Islet of Langerhans (tissue), 1 donor: ENCODE results near the gene TMEM143.
"Not testable (repeated sequence)": the region's sequence is repeated elsewhere in the genome, so short reads cannot be mapped to it uniquely, and the experiment has no call there.

ENCODE experiments used
- FAIRE-seq: peaks from one replicate; lab custom pipeline; 2011; peaks lifted over from hg19 to GRCh38; lab: Jason Lieb, UNC

TMEM143 gene

DNA sequence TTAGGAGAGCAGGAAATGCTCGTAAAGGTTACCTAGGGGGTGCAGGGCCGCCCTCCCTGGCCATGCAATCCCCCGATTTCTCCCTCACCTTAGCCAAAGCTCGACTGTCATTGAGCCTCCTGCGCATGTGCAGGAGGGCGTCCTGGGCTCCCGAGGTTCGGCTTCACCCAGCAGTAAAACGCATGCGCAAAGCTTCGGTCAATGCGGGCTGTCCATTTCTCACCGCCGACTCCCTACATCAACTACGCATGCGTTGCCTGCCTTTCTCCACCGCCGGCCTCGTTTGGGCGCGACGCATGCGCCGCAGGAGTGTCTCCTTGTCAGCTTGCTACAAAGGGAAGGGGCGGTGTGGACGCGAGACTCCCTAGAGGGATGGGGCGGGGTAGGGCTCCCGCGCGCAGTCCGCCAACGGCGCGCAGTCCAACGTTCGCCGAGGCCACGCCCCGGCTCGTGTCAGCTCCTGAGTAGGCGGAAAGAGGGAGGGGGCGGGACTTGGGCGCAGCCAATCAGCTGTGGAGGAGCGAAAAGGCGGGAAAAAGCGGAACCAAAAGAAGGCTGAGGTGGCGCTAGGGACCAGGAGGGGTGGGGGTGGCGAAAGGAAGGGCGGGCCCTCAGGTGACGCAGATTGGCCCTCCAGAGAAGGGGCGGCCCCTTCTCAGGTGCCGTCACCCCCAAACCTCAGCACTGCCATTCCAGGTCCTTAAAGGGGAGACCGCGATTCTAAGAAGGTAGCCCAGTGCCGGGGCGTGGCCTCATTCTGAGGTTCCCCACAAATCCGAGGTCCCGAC, at the start of gene TMEM143, which contains the start of gene SYNGR4:
TMEM143 (minus strand) TSS at position 131 of the 788 bp plus-strand sequence; CDS start at position 111, 20 bp downstream.
SYNGR4 (plus strand) TSS at position 558 of the 788 bp plus-strand sequence. CDS start 1,476 bp downstream, outside the sequence.
- FAIRE-seq: peak; percentile 9

DNA sequence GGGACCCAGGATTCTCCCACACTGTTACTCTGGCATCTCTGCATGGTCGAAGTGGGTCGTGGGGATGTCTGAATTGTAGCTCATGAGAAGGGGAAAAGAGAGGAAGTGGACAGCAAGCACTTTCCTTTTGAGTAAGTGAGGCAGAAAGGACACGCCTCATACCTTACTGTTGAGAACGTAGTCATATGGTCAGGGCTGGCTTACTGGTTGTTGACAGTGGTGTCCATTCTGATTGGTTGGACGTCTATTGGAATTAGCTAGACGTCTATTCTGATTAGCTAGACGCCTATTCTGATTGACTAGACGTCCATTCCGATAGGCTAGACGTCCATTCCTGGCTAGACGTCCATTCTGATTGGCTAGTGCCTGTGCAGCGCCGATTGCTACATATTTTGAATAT, 42.1 kb upstream of the TMEM143 start:
- no peak for FAIRE-seq

DNA sequence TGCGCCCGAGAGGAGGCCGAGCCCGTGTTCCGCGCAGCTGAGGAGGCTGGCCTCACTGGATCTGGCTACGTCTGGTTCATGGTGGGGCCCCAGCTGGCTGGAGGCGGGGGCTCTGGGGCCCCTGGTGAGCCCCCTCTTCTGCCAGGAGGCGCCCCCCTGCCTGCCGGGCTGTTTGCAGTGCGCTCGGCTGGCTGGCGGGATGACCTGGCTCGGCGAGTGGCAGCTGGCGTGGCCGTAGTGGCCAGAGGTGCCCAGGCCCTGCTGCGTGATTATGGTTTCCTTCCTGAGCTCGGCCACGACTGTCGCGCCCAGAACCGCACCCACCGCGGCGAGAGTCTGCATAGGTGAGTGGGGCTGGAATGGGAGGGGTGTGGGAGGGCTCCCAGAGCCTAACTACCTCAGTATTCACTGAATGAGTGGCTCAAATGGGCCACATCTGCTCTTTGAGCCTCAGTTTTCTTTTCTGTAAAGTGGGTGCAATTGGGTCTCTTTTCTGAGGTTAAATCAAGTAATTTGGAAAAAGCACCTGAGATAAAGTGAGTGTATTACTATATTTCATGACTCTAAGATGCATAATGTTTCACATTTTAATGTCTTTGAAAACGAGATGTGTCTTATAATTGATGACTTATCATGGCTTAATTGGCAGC, 41.4 kb upstream of the TMEM143 start:
- no peak for FAIRE-seq

DNA sequence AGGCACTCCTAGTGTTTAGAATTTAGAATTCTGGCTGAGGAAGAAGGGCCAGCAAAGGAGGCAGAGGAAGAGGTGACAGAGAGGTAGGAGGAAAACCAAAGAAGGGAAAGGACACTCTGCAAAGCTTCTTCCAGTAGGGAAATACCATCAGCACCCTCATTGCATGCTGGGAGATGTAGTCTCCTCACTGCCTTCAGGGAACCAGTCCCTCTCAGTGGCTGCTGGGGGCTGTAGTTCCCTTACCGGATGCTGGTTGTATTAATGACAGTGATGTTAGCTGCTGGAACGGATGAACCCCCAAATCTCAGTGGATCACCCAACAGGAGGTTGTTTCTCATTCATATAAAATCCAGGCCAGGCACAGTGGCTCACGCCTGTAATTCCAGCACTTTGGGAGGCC, 39.9 kb upstream of the TMEM143 start:
- no peak for FAIRE-seq

DNA sequence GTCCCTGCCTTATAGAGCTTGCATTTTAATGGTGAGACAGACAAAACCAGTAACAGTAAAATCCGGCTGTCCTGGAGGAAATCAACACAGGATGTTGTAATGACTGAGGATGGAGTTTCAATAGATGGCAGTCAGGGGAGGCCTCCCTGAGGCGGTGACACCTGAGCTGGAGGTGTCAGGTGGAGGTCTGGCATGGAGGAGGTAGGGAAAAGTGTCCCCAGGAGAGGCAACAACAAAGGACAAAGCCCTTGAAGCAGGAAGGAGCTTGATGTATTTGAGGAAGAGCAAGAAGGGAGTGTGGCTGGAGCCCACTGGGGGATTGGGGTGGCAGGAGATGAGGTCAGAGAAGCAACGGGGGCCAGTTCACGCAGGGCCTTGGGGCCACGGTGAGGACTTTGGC, 37.5 kb upstream of the TMEM143 start:
- FAIRE-seq: no peak

DNA sequence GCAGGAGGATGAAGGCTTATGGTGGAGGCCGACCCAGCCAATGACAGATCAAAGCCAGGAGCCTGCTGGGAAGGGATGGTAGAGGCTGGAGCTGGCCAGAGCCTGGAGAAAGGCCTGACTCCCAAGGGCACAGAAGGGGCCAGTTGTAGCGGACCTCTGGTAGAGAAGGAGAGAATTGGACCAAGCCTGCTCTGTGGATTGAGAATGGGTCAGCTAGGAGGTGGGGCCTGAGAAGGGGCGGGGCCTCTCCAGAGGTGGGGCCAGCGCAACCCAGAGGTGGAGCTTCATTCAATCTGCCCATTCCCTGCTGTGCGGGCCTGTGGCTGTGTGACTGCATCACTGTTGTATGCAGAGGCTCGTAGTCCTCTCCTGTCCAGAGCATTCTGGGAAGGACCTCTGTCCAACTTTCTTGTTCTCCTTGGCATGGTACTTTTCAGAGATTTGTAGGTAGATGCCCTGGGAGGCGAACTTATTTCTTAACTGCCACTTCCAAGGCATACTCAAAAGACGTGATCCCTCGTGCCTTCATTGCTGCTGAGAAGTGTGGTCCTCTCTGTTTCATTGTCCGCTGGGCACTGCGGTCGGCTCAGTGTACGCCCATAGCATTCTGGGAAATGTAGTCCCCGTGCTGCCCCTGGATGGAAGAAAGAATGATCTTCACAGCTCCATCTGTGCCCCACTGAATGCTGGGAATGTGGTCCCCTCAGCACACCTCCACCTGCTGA, 36.4 kb upstream of the TMEM143 start:
- FAIRE-seq: no peak

DNA sequence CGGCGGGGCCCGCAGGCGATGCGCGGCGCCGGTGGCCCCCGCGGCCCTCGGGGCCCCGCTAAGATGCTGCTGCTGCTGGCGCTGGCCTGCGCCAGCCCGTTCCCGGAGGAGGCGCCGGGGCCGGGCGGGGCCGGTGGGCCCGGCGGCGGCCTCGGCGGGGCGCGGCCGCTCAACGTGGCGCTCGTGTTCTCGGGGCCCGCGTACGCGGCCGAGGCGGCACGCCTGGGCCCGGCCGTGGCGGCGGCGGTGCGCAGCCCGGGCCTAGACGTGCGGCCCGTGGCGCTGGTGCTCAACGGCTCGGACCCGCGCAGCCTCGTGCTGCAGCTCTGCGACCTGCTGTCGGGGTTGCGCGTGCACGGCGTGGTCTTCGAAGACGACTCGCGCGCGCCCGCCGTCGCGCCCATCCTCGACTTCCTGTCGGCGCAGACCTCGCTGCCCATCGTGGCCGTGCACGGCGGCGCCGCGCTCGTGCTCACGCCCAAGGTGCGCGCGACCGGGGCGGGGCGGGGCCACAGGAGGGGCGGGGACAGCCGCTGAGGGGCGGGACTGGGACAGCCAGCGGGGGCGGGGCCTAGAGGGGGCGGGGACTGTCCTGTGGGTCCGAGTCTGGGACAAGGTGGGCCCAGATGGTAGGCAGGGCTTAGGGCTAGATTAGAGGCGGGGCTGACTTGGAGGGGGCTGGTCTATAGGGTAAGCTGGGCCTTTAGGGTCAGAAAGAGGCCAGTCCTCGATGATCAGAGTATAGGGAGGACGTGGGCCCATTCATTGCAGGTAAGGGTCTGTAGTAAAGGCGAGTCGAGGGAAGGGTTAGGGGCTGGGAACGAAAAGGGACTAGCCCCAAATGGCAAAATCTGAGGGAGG, 34.9 kb upstream of the TMEM143 start:
- no peak for FAIRE-seq

DNA sequence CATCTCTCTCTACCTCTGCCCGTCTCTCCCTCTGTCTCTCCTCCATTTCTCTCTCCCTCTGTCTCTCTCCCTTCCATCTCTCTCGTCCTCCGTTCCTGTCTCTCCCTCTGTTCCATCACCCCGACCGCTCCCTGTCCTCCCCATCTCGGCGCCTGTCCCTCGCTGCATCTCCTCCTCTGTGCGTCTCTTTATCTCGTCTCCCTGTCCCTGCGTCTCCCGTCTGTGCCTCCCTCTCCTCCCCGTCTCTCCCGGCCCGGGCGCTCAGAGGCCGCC, 34.3 kb upstream of the TMEM143 start:
- no peak for FAIRE-seq

DNA sequence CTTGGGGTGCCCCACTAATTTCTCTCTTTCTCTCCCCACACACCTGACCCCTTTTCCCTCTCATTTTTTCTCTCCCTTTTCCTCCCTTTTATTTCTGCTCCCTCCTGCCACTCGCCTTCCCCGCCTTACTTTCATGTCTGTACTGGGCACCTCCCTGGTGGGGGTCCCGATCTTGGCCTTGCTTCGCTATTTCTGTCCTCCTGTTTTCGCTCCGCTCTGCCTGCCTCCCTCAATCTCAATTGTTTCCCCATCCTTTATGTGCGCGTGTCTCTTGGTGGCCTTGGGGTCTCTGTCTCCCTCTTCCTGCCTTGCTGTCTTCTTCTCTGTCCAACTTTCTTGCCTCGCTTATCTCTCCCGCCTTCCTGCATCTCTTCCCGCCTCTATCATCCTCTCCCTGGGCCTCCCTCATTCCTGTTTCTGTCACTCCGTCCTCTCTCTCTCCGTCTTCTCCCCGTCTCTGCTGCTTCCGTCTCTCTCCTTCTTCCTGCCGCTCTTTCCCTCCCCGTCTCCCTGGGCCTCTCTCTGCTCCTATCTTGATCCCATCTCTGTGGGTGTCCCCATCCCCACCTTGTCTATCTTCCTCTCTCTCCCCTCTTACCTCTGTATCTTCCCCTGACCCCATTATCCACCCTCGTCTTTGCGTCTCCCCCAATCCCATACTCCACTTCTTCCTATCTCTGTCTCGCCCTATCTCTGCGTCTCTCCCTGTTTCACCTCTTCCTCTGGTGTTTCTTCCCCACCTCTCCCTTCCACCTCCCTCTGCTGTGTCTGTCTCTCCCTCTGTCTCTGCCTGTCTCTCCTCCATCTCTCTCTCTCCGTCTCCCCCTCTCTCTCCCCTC, 33.7 kb upstream of the TMEM143 start:
- no peak for FAIRE-seq

DNA sequence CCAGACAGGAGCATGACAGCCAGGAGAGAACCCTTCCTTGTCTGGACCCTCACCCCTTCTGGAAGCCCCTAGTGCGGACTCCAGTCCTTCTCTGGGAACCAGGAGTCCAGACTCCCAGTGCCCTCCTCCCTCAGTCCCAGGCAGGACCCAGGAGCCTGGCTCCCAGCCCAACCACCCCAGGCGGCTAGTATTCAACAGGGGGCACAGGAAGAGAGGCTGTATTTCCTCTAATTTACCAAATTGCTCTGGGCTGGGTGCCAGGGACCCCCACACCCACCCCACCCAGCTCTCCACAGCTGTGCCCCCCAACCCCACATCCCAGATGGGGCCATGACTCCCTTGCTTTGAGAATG, 33.1 kb upstream of the TMEM143 start:
- no peak for FAIRE-seq

DNA sequence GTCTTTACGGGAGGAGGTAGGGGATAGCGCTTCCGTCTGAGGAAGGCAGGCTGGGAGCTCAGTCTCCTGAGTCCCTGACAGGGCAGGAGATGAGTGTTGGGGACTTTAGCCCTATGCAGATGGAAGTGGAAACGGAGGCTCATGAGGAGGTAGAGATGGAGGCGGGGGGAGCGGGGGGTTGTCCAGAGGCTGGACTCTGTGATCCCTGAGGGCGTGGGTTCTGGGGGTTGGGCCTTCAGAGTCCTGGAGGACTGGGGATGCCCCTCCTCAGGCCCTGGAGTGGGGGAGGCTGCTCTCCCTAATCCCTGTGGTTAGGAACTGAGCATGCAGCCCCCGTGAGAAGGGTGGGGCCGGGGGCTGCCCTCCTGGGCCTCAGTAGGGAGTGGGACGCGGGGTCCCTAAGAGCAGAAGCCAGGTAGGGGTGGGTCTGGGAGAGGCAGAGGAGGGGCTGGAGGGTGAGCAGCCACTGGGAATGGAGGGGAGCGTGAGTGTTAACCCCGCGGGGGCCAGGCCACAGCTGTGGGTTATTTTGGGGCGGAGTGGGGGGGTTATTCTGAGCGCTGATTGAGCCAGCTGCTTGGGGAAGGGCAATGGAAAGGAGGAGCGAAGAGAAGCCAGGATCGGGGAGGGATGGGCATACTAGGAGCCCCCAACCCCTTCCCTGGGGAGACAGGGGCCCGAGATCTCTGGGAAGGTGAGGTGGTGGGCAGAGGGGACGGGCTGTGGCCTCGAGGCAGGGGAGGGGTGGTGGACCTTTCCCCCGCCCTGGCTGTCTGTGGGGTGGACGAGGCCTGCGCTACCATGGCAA, 32.5 kb upstream of the TMEM143 start:
- no peak for FAIRE-seq

DNA sequence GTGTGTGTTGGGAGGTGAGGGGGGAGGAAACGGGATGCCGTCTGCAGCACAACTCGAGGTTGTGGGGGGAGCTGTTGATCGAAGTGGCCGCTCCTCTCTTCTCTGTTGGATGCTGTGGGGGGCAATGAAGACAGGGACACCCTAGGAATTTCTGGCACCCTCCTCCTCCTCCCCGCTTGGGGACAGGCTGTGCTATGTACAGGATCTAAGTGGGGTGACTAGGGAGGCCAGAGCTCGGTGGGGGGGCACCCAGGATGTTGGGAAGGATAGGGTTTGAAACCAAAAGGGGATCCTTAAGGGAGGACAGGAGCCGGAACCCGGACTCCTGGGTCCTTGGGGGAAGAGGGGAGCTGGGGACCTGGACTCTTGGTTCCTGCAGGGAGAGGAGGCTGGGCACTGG, 31.8 kb upstream of the TMEM143 start:
- no peak for FAIRE-seq

DNA sequence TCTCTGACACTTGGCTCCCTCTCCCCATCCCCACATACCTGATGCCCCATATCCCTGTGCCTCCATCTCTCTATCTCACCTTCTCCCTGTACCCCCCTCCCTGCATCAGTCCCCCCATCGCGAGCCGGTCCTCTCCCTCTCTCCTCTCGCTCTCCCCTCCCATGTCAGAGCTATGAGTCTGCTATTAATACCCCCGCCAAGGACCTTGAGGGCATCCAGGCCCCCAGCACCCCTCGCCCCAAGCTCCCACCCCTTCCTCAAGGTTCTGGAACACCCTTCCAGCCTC, 31.4 kb upstream of the TMEM143 start:
- no peak for FAIRE-seq

DNA sequence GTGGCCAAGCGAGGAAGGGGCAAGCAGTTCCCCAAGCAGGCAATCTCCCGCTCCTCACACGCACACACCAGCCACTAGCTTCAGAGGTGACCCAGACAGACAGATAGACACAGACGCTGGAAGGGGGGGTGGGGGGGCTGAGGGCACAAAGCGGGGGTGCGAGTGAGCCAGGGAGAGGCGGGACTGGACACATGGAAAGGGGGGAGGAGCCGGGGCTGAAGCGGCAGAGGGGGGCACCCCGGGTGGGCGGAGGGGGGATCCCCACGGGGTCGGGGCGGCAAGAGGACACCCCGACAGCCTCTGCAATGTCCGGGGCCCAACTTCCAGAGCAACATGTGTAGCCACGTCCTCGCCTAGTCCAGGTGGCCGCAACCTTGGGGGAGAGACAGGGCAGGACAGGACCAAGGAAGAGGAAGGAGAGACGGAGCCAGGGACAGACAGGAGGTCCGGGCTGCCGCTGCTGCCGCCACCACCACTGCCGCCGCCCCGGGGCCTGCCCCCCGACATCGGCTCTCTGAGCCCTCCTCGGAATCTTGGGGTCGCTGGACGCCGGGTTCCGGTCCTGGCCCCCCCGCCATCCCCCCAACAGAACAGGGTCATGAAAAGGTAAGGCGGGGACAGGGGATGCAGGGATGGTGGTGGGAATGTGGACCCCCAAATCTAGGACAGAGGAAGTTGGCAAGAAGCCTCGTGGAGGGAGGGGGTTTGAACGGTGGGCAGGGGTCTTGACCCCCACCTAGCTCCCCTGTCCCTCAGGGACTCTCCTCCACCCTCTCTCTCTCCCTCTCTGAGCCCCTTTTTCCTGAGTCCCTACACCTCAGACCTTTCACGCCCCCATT, 30.8 kb upstream of the TMEM143 start:
- FAIRE-seq: no peak

DNA sequence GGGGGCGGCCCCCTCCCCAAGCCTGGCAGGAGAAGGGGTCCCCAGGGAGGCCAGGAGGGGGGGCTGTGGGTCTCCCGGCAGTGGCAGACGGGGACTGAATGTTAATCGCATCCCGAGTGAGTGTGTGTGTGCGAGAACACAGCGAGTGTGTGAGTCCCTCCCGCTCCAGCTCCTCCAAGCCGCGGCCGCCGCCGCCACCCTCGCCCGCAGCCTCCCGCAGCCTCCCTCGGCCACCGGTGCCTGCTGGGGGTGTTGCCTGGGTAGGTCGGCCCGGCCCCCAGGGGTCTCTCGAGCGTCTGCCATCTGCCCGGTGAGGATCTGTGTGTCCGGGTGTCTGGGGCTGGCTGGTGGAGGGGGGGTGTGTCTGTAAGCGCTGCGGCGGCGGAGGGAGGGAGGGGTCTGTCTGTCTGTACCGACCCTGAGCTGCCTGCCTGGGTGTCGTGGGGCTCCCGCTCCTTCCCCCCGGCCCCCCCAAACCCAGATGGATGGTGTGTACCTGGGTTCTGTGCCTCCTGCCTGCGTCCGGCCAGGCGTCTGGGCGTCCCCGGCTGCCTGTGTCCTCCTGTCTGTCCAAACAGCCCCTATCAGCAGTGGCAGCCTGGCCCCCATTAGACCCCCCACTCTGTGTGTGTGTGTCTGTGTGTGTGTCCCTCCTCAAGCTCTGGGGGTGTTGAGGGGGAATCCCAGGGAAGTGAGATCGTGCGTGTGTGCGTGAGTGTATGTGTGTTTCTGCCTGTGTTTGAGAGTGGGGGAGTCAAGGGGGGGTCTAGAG, 30.0 kb upstream of the TMEM143 start, which contains the start of gene GRIN2D:
GRIN2D (plus strand) TSS at position 110 of the 772 bp plus-strand sequence. CDS start 4,725 bp downstream, outside the sequence.
- no peak for FAIRE-seq

DNA sequence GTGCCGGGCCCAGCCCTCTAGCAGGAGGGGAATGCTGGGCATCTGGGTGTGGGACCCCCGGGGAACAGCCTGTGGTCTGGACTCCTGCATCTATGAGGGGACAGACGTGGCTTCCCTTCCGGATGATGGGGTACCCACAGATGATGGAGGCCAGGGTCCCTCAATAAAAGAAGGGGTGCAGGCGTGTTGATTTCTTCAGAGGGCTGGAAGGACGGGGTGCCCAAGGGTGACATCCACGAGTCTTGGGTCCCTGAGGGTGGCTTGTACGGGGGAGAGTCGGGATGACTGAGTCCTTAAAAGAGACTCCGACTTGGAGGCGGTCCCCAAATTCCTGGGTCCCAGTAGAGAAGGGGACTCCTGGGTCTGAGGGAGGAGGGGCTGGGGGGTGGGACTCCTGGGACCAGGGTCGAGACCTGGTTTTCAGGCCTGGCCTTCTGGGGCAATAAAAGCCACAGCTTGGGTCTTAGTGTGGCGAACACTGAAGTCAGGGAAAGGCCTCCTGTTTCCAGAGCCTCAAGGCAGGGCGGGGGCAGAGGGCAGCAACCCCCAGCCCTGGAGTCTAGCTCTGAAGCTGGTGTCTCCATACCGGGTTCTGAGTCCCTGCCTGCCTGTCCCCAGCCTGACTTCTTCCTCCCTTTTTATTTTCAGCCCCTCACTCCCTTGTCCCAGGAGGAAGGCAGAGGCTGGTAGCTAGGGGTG, 29.3 kb upstream of the TMEM143 start:
- FAIRE-seq: no peak

DNA sequence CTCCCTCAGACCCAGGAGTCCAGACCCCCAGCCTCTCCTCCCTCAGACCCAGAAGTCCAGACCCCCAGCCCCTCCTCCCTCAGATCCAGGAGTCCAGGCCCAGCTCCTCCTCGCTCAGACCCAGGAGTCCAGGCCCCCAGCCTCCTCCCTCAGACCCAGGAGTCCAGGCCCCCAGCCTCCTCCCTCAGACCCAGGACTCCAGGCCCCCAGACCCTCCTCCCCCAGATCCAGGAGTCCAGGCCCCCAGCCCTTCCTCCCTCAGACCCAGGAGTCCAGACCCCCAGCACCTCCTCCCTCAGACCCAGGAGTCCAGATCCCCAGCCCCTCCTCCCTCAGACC, 28.2 kb upstream of the TMEM143 start:
- not testable (repeated sequence) for FAIRE-seq
